Stimulated activated CD4-positive, alpha-beta T cell treated with anti-CD3 and anti-CD28 coated beads, Interleukin-15, amount 100 ng/mL, for 1 hour (primary cell): ENCODE data around the gene CNEP1R1.

Experiments
- DNase-seq, 2 donors: peaks; one replicate each; pipeline ENCODE4 v3.0.0-alpha.2; 2020; ENCODE audit warnings: low read depth in 1 of 2, low spot score in 1 of 2

The CNEP1R1 gene

GRCh38 chr16:50015631-50016030 lies 9.4 kb upstream of the CNEP1R1 start:
- DNase-seq: no peak

GRCh38 chr16:50017553-50017952 lies 7.5 kb upstream of the CNEP1R1 start:
- no peak for DNase-seq

- no peak for DNase-seq
These were observed 3.5 kb upstream of the CNEP1R1 start for GRCh38 chr16:50021544-50021943.

GRCh38 chr16:50023641-50024040 lies 1.4 kb upstream of the CNEP1R1 start:
- DNase-seq: no peak

GRCh38 chr16:50024207-50024606 lies 818 bp upstream of the CNEP1R1 start:
- DNase-seq: no peak

GRCh38 chr16:50025537-50025931 lies 509 bp downstream of the CNEP1R1 start:
- DNase-seq: peak in 1 of 2 donors; percentile 6

- DNase-seq: no peak
These were observed 2.8 kb downstream of the CNEP1R1 start for GRCh38 chr16:50027829-50028228.

- DNase-seq: no peak
These were observed 10.5 kb downstream of the CNEP1R1 start for GRCh38 chr16:50035468-50035992.

- DNase-seq: no peak
These were observed 11.4 kb downstream of the CNEP1R1 start for GRCh38 chr16:50036426-50036825.

GRCh38 chr16:50037662-50038220 lies 12.7 kb downstream of the CNEP1R1 start:
- DNase-seq: no peak

- no peak for DNase-seq
These were observed 13.3 kb downstream of the CNEP1R1 start for GRCh38 chr16:50038286-50038685.

- DNase-seq: no peak
These were observed 13.9 kb downstream of the CNEP1R1 start for GRCh38 chr16:50038756-50039529.

- no peak for DNase-seq
These were observed 15.0 kb downstream of the CNEP1R1 start for GRCh38 chr16:50040018-50040417.

- DNase-seq: no peak
These were observed 15.7 kb downstream of the CNEP1R1 start for GRCh38 chr16:50040710-50041109.

GRCh38 chr16:50043358-50043757 lies 18.3 kb downstream of the CNEP1R1 start:
- no peak for DNase-seq

GRCh38 chr16:50045412-50045811 lies 20.4 kb downstream of the CNEP1R1 start:
- no peak for DNase-seq

GRCh38 chr16:50046853-50047252 lies 21.8 kb downstream of the CNEP1R1 start:
- no peak for DNase-seq

GRCh38 chr16:50047864-50048263 lies 22.8 kb downstream of the CNEP1R1 start:
- DNase-seq: no peak

- DNase-seq: no peak
These were observed 25.8 kb downstream of the CNEP1R1 start for GRCh38 chr16:50050802-50051201.

- DNase-seq: no peak
These were observed 31.2 kb downstream of the CNEP1R1 start for GRCh38 chr16:50056226-50056625.

GRCh38 chr16:50058091-50058771 lies 33.2 kb downstream of the CNEP1R1 start:
- no peak for DNase-seq

- DNase-seq: no peak
These were observed 34.1 kb downstream of the CNEP1R1 start for GRCh38 chr16:50059111-50059510.
